Mesendoderm (in vitro differentiated cells): ENCODE data around the gene PROSER3.

Source experiments
- DNase-seq: peaks from one replicate; pipeline ENCODE4 v3.0.0; 2013
- H2AK5ac ChIP-seq: 2 replicates; pipeline ENCODE4 v1.6.1; 2013; ENCODE audit warnings: low read length, inconsistent platforms
- H2BK120ac ChIP-seq: 2 replicates; pipeline ENCODE4 v1.6.1; 2013; ENCODE audit warnings: low read depth, mild to moderate bottlenecking, low read length, moderate library complexity, mixed read lengths
- H2BK15ac ChIP-seq: replicated peaks from 2 replicates; pipeline ENCODE4 v1.6.1; 2013; ENCODE audit warnings: low read depth, mild to moderate bottlenecking, moderate library complexity
- H2BK5ac ChIP-seq: 2 replicates; pipeline ENCODE4 v1.6.1; 2013; ENCODE audit warnings: low read length, inconsistent platforms
- H3K18ac ChIP-seq: 2 replicates; pipeline ENCODE4 v1.6.1; 2013; ENCODE audit warnings: mild to moderate bottlenecking, low read length, mixed read lengths
- H3K23ac ChIP-seq: one replicate; pipeline ENCODE4 v1.6.1; 2013; ENCODE audit warnings: low read length
- H3K27ac ChIP-seq: 2 replicates; pipeline ENCODE4 v1.5.1; 2013; ENCODE audit warnings: low read depth, mild to moderate bottlenecking, inconsistent platforms, low read length, moderate library complexity
- H3K27me3 ChIP-seq: 2 replicates; pipeline ENCODE4 v1.6.1; 2013; ENCODE audit warnings: low read length, control low read depth, mild to moderate bottlenecking, inconsistent platforms; ENCODE audit not compliant: insufficient read depth, poor library complexity
- H3K36me3 ChIP-seq: 2 replicates; pipeline ENCODE4 v1.6.1; 2013; ENCODE audit warnings: low read length, inconsistent platforms; ENCODE audit not compliant: control insufficient read depth, insufficient read depth
- H3K4ac ChIP-seq: one replicate; pipeline ENCODE4 v1.6.1; 2013; ENCODE audit warnings: low read depth, mild to moderate bottlenecking, low read length, moderate library complexity
- H3K4me1 ChIP-seq: 2 replicates; pipeline ENCODE4 v1.6.1; 2013; ENCODE audit warnings: low read depth, low read length, inconsistent platforms; ENCODE audit not compliant: control insufficient read depth
- H3K4me2 ChIP-seq: 2 replicates; pipeline ENCODE4 v1.6.1; 2013; ENCODE audit warnings: low read length
- H3K4me3 ChIP-seq: 2 replicates; pipeline ENCODE4 v1.5.1; 2013; ENCODE audit warnings: mild to moderate bottlenecking, low read length
- H3K56ac ChIP-seq: one replicate; pipeline ENCODE4 v1.6.1; 2013; ENCODE audit warnings: low read length
- H3K79me1 ChIP-seq: 2 replicates; pipeline ENCODE4 v1.6.1; 2013; ENCODE audit warnings: low read length, inconsistent platforms
- H3K79me2 ChIP-seq: 2 replicates; pipeline ENCODE4 v1.6.1; 2013; ENCODE audit warnings: mild to moderate bottlenecking, low read length; ENCODE audit not compliant: control insufficient read depth, insufficient read depth
- H3K9ac ChIP-seq: 2 replicates; pipeline ENCODE4 v1.6.1; 2013; ENCODE audit warnings: low read length, inconsistent platforms
- H4K5ac ChIP-seq: one replicate; pipeline ENCODE4 v1.6.1; 2013; ENCODE audit warnings: low read length
- H4K8ac ChIP-seq: one replicate; pipeline ENCODE4 v1.6.1; 2013; ENCODE audit warnings: low read depth, mild to moderate bottlenecking, control low read depth, low read length, moderate library complexity
- WGBS: extraction: QIAGEN DNeasy Blood & Tissue Kit; methylation state at CpG from one replicate; pipeline ENCODE4 v1.1.7; 2013; ENCODE audit warnings: low lambda C conversion rate, missing lambda C conversion rate; ENCODE audit not compliant: insufficient coverage; ENCODE audit errors: extremely low coverage; 5-methylcytosine and 5-hydroxymethylcytosine counted together

The PROSER3 gene

GRCh38 chr19:35780058-35780457 is 22.1 kb downstream of the PROSER3 start:
- Histone ChIP-seq H3K56ac (no peak overlapping the region), H3K9ac (no peak overlapping the region), H3K23ac (no peak overlapping the region), H3K27ac (no peak overlapping the region), H3K79me1 (no peaks in the 10 kb centered on the region), H3K18ac (no peak overlapping the region), H3K4me3 (no peak overlapping the region), H3K27me3 (no peaks in the 10 kb centered on the region), H3K36me3 (no peaks in the 10 kb centered on the region), H2BK5ac (no peak overlapping the region), H3K79me2 (no peaks in the 10 kb centered on the region), H2BK15ac (no peak overlapping the region), H3K4me1 (peaks cover 8% of the 10 kb centered on the region), H4K5ac (no peak overlapping the region), H2AK5ac (no peak overlapping the region), H3K4me2 (no peak overlapping the region), H4K8ac (no peak overlapping the region), H2BK120ac (no peak overlapping the region), H3K4ac (no peak overlapping the region)
- no peak for DNase-seq
- no CpG with 5 or more reads among the region's 16 CpGs for WGBS

DNA sequence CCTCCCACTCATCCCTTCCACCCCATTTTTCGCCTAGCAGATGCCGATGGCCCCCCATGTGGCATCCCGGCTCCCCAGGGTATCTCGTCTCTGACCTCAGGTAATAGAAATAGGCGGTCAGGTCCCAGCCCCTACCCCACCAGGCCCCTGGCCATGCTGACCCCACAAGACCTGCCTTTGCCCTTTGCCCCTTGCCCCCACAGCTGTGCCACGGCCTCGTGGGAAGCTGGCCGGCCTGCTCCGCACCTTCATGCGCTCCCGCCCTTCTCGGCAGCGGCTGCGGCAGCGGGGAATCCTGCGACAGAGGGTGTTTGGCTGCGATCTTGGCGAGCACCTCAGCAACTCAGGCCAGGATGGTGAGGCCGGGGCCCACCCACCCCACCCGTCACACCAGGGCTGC is 22.7 kb downstream of the PROSER3 start:
- H3K56ac ChIP-seq = no peak overlapping the region
- H3K4me2 ChIP-seq = no peak overlapping the region
- H2BK5ac ChIP-seq = no peak overlapping the region
- DNase-seq = no peak
- no peak overlapping the region for H3K4ac ChIP-seq
- no peaks in the 10 kb centered on the region for H3K79me2 ChIP-seq
- no peak overlapping the region for H4K5ac ChIP-seq
- H3K4me3 ChIP-seq = no peak overlapping the region
- H3K18ac ChIP-seq = no peak overlapping the region
- H4K8ac ChIP-seq = no peak overlapping the region
- no peak overlapping the region for H2BK15ac ChIP-seq
- H2BK120ac ChIP-seq = no peak overlapping the region
- WGBS = no CpG with 5 or more reads among the region's 20 CpGs
- H3K23ac ChIP-seq = no peak overlapping the region
- no peak overlapping the region for H2AK5ac ChIP-seq
- no peak overlapping the region for H3K9ac ChIP-seq
- H3K27ac ChIP-seq = no peak overlapping the region
- no peaks in the 10 kb centered on the region for H3K27me3 ChIP-seq
- H3K79me1 ChIP-seq = no peaks in the 10 kb centered on the region
- H3K4me1 ChIP-seq = peaks cover 8% of the 10 kb centered on the region
- no peaks in the 10 kb centered on the region for H3K36me3 ChIP-seq

DNA sequence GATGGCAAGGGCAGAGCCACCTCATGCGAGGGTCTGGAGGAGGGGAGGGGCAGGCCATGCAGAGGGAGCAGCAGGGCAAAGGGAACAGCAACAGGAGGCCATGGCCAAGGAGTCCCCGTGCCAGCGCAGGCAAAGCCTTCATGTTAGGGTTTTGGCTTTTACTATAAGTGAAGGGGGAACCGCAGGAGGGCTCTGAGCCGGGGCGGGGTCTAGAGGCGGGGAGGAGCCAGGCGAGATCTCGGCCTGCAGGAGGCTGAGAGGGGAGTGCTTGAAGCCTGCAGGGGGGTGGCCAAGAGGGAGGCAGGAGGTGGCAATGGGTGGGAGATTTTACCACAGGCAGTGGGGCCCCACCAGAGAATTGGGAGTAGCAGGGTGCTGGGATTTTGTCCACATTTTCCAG is 23.7 kb downstream of the PROSER3 start:
- no peak overlapping the region for H3K27ac ChIP-seq
- no peak overlapping the region for H3K56ac ChIP-seq
- no peaks in the 10 kb centered on the region for H3K79me1 ChIP-seq
- H4K8ac ChIP-seq = no peak overlapping the region
- H3K4me1 ChIP-seq = peaks cover 5% of the 10 kb centered on the region
- no peak overlapping the region for H3K18ac ChIP-seq
- no peak overlapping the region for H3K4me2 ChIP-seq
- H3K4ac ChIP-seq = no peak overlapping the region
- no peak overlapping the region for H3K9ac ChIP-seq
- no peak overlapping the region for H2BK15ac ChIP-seq
- no peak overlapping the region for H2AK5ac ChIP-seq
- H3K4me3 ChIP-seq = no peak overlapping the region
- no CpG with 5 or more reads among the region's 9 CpGs for WGBS
- no peak overlapping the region for H2BK5ac ChIP-seq
- no peaks in the 10 kb centered on the region for H3K27me3 ChIP-seq
- H3K36me3 ChIP-seq = no peaks in the 10 kb centered on the region
- H4K5ac ChIP-seq = no peak overlapping the region
- DNase-seq = no peak
- H3K79me2 ChIP-seq = no peaks in the 10 kb centered on the region
- no peak overlapping the region for H2BK120ac ChIP-seq
- no peak overlapping the region for H3K23ac ChIP-seq

- Histone ChIP-seq H3K27me3 (no peaks in the 10 kb centered on the region), H2BK5ac (no peak overlapping the region), H4K5ac (no peak overlapping the region), H2AK5ac (no peak overlapping the region), H3K23ac (no peak overlapping the region), H2BK120ac (no peak overlapping the region), H3K4me1 (no peaks in the 10 kb centered on the region), H3K79me1 (no peaks in the 10 kb centered on the region), H3K27ac (no peak overlapping the region), H3K79me2 (no peaks in the 10 kb centered on the region), H3K56ac (no peak overlapping the region), H3K36me3 (no peaks in the 10 kb centered on the region), H2BK15ac (no peak overlapping the region), H4K8ac (no peak overlapping the region), H3K4ac (no peak overlapping the region), H3K18ac (no peak overlapping the region), H3K4me3 (no peak overlapping the region), H3K4me2 (no peak overlapping the region), H3K9ac (no peak overlapping the region)
- DNase-seq = no peak
- WGBS = no CpG with 5 or more reads among the region's 12 CpGs
Observed at GRCh38 chr19:35782589-35782988, 24.6 kb downstream of the PROSER3 start.

GRCh38 chr19:35783469-35784434 is 25.8 kb downstream of the PROSER3 start:
- H2BK5ac ChIP-seq = no peak overlapping the region
- H3K56ac ChIP-seq = peak overlapping the region; percentile 81
- H3K4me2 ChIP-seq = peak overlapping the region; percentile 56
- WGBS = no CpG with 5 or more reads among the region's 28 CpGs
- H2AK5ac ChIP-seq = no peak overlapping the region
- H2BK120ac ChIP-seq = no peak overlapping the region
- H3K79me2 ChIP-seq = no peaks in the 10 kb centered on the region
- no peak overlapping the region for H3K4me3 ChIP-seq
- H3K18ac ChIP-seq = no peak overlapping the region
- no peaks in the 10 kb centered on the region for H3K36me3 ChIP-seq
- H3K9ac ChIP-seq = peak overlapping the region; percentile 61
- H3K27ac ChIP-seq = no peak overlapping the region
- H3K79me1 ChIP-seq = no peaks in the 10 kb centered on the region
- H3K4me1 ChIP-seq = no peaks in the 10 kb centered on the region
- no peak overlapping the region for H3K4ac ChIP-seq
- no peak overlapping the region for H4K5ac ChIP-seq
- no peak overlapping the region for H3K23ac ChIP-seq
- H3K27me3 ChIP-seq = no peaks in the 10 kb centered on the region
- peak; percentile 50 for DNase-seq
- no peak overlapping the region for H4K8ac ChIP-seq
- no peak overlapping the region for H2BK15ac ChIP-seq
